AG04449 (cell line): ENCODE results near the gene CHCT1.
"Not testable (repeated sequence)": the region's sequence is repeated elsewhere in the genome, so short reads cannot be mapped to it uniquely, and the experiment has no call there.

Source experiments
- CTCF ChIA-PET: fragments of 350-600 bp; formaldehyde crosslinking; extraction: SDS; loops from one replicate; lab custom pipeline; 2021; ENCODE audit warnings: antibody characterized with exemption; lab: Yijun Ruan, JAX
- POLR2A ChIA-PET: fragments of 400-600, 350-600 bp; formaldehyde crosslinking; extraction: SDS; loops from one replicate; lab custom pipeline; 2020; ENCODE audit warnings: antibody characterized with exemption, inconsistent platforms; lab: Yijun Ruan, JAX
- DNase-seq: peaks from one replicate; pipeline ENCODE4 v3.0.0-alpha.2; 2010; ENCODE audit warnings: low read depth, low spot score
- H3K4me3 ChIP-seq: 2 replicates; pipeline ENCODE4 v1.5.1; 2011; ENCODE audit warnings: low read depth, mild to moderate bottlenecking, control low read depth, low read length
- TF ChIP-seq, protein P1 (sequence below): IDR thresholded peaks from one replicate; pipeline ENCODE4 v1.5.1; 2011; ENCODE audit warnings: mild to moderate bottlenecking, moderate library complexity, low read length, control low read depth, inconsistent platforms; ENCODE audit not compliant: insufficient read depth; ENCODE audit errors: missing control alignments

The CHCT1 gene

DNA sequence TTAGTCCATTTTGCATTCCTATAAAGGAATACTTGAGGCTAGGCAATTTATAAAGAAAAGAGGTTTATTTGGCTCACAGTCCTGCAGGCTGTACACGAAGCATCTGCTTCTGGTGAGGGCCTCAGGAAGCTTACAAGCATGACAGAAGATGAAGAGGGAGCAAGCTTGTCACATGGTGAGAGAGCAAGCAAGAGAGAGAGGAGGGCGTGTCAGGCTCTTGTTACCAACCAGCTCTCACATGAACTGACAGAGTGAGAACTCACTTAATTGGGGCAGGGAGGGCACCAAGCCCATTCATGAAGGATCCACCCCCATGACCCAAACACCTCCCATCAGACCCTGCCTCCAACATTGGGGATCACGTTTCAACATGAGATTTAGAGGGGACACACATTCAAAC is 1.6 kb downstream of the CHCT1 start:
- ChIA-PET POLR2A (no interaction called here), CTCF (interaction anchor here (0.9 to 3.1 kb wide), 6 partner anchors 9 to 287 kb away, joined by 3 to 7 read pairs (median 3); no protein-coding TSS in a partner anchor)
- no peak for DNase-seq
- TF ChIP-seq, protein P1, sequence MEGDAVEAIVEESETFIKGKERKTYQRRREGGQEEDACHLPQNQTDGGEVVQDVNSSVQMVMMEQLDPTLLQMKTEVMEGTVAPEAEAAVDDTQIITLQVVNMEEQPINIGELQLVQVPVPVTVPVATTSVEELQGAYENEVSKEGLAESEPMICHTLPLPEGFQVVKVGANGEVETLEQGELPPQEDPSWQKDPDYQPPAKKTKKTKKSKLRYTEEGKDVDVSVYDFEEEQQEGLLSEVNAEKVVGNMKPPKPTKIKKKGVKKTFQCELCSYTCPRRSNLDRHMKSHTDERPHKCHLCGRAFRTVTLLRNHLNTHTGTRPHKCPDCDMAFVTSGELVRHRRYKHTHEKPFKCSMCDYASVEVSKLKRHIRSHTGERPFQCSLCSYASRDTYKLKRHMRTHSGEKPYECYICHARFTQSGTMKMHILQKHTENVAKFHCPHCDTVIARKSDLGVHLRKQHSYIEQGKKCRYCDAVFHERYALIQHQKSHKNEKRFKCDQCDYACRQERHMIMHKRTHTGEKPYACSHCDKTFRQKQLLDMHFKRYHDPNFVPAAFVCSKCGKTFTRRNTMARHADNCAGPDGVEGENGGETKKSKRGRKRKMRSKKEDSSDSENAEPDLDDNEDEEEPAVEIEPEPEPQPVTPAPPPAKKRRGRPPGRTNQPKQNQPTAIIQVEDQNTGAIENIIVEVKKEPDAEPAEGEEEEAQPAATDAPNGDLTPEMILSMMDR: no peak
- no peak overlapping the region for H3K4me3 ChIP-seq

DNA sequence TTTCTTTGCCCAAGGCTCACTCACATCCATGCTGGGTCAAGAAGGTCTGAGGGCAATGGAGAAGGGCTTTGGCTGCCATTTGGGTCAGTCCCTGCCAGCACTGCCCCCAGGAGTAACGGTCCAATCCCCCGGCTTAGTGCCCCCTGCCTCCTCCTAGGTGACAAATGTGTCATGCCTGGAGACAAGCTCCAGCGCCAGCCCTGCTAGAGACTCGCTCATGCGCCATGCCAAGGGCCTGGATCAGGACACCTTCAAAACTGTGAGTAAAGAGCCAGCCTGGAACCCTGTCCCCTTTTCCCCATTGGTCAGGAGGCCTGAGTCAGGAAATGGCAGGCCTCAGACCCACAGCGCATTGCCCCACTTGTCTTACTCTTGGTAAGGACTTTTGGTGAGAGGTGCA is 3.3 kb downstream of the CHCT1 start:
- no peak overlapping the region for H3K4me3 ChIP-seq
- ChIA-PET CTCF (interaction anchor here (1.5 to 3.1 kb wide), 2 partner anchors 21 to 212 kb away, joined by 4 to 7 read pairs; no protein-coding TSS in a partner anchor), POLR2A (no interaction called here)
- DNase-seq: no peak
- TF ChIP-seq, protein P1: no peak

DNA sequence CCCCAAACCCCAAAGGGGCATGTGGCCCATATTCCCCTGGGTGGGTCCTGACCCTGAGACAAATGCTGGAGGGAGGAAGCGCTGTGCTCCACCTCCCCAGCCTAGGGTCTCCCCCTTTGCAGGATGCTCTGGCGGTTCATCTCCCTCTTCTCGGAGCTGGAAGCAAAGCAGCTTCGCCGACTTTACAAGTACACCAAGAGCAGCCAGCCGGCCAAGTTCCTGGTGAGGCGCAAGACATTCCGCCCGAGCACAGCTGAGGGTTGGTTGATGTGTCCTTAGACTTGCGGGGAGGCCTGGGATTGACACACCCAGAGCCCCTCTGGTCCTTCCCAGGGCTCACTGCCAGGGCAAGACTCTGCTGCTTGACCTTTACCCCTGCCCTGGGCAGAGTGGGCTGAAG is 4.3 kb downstream of the CHCT1 start:
- TF ChIP-seq, protein P1: no peak
- ChIA-PET POLR2A (no interaction called here), CTCF (interaction anchor here (0.7 to 1.2 kb wide), 2 partner anchors 10 to 196 kb away, joined by 3 read pairs; no protein-coding TSS in a partner anchor)
- H3K4me3 ChIP-seq: no peak overlapping the region
- DNase-seq: no peak

DNA sequence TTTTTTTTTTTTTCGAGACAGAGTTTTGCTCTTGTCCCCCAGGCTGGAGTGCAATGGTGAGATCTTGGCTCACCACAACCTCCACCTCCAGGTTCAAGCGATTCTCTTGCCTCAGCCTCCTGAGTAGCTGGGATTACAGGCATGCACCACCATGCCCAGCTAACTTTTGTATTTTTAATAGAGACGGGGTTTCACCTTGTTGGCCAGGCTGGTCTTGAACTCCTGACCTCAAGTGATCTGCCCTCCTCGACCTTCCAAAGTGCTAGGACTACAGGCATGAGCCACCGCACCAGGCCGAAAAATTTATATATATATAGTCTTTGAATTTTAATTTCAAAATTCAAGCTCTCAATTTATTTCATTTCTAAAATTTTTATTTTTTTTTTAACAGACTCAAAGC is 6.2 kb downstream of the CHCT1 start:
- H3K4me3 ChIP-seq, DNase-seq: not testable (repeated sequence)
- ChIA-PET CTCF (interaction anchor here (1.1 to 1.7 kb wide), 2 partner anchors 197 to 291 kb away, joined by 3 to 4 read pairs; no protein-coding TSS in a partner anchor), POLR2A (interaction anchor here (0.7 kb wide), 1 partner anchor 36 kb away, joined by 7 read pairs; no protein-coding TSS in a partner anchor)

DNA sequence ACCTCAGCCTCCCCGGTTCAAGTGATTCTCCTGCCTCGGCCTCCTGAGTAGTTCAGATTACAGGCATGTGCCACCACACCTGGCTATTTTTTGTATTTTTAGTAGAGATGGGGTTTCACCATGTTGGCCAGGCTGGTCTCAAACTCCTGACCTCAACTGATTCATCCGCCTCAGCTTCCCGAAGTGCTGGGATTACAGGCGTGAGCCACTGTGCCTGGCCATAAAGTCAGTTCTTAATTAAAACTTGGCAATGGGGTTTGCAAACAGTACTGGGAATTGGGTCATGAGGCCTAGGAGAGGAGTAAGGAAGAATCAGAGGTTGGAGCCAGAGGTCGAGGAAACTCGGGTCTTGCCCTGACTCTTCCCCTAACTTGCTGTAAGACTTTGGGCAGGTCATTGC is 8.3 kb downstream of the CHCT1 start:
- not testable (repeated sequence) for DNase-seq, H3K4me3 ChIP-seq
- POLR2A ChIA-PET: interaction anchor here (0.9 kb wide), 1 partner anchor 281 kb away, joined by 5 read pairs; the partner anchor contains the start of gene CA4
- CTCF ChIA-PET: interaction anchor here (0.7 to 3.2 kb wide), 3 partner anchors 9 to 303 kb away, joined by 3 to 9 read pairs (median 4); partner anchors contain the start of gene CHCT1

DNA sequence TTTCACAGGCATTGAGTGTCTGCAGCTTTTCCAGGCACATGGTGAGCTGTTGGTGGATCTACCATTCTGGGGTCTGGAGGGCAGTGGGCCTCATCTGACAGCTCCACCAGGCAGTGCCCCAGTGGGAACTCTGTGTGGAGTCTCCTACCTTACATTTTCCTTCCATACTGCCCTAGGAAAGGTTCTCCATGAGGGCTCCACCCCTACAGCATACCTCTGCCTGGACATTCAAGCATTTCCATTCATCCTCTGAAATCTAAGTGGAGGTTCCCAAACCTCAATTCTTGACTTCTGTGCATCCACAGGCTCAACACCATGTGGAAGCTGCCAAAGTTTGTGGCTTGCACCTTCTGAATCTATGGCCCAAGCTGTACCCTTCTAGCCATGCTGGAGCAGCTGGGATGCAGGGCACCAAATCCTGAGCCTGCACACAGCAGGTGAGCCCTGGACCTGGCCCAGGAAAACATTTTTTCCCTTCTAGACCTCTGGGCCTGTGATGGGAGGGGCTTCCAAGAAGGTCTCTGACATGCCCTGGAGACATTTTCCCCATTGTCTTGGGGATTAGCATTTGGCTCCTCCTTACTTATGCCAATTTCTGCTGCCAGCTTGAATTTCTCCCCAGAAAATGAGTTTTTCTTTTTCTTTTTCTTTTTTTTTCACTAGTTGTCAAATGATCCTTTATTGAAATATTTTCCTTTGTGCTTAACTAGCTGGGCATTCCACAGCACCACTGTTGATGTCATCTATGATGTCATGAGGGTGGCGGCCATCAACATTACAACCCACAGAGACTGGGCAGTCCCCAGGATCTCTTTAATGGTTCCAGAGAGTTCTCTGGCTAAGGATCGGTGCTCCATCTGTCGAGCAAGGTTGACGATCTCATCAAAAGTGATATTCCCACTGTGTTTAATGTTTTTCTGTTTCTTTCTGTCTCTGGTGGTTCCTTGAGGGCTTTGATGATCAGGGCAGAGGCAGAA is 11.0 kb downstream of the CHCT1 start:
- CTCF ChIA-PET: interaction anchor here (0.8 to 1.9 kb wide), 4 partner anchors 12 to 293 kb away, joined by 3 to 18 read pairs (median 4); no protein-coding TSS in a partner anchor
- DNase-seq, H3K4me3 ChIP-seq, POLR2A ChIA-PET: not testable (repeated sequence)

DNA sequence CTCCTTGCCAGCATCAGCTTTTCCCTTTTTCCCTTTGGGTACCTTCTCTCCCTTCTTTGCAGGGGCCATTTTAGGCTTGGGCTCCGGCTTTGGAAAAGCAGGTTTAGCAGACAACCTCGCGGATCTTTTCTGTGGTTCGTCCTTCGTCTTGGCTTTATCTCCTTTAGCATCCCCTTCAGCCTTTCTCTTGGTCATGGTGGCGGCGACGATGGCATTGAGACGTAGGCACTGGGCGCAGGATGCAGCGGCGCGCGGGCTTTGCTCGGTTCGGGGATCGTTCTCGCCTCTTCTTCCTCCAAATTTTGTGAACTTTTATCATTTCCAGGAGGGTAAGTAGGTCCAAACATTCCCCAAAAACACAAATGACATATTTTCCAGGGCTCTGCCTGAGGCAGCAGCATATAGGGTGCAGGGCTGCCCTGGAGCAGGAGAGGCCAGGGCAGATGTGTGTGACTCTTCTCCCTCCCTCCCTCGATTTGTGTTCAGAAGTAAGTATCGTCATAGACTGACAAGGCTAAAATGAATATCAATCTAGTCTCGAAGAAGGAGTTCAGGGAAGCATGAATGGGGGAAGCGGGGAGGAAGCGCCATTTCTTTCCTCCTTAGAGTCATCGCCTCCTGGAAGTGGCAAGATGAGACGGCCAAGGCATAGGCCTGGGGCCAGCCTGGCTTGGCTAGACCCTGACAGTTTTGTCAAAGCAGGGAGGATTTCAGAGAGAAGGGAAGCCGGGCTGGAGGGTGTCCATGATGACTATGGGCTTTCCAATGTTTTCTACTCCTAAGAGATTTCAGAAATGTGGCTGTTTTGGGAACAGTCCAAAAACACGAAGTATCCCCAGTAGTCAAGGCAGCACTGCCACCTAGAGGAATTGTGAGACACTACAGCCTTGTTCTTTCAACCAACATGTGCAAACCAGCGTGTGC is 13.2 kb downstream of the CHCT1 start:
- ChIA-PET CTCF (interaction anchor here (0.7 to 1.9 kb wide), 9 partner anchors 9 to 325 kb away, joined by 3 to 18 read pairs (median 3); no protein-coding TSS in a partner anchor), POLR2A (no interaction called here)
- no peak overlapping the region for H3K4me3 ChIP-seq
- TF ChIP-seq, protein P1: peak; percentile 82
- peak; percentile 58 for DNase-seq
